ENCODE measurements around the gene MAMDC4.
A peak's percentile ranks its signal among the peaks of the same experiment; 100 is the strongest.

GRCh38 chr9:136847826-136848392 is 4.2 kb upstream of the MAMDC4 start:
- TF ChIP-seq, protein P1, sequence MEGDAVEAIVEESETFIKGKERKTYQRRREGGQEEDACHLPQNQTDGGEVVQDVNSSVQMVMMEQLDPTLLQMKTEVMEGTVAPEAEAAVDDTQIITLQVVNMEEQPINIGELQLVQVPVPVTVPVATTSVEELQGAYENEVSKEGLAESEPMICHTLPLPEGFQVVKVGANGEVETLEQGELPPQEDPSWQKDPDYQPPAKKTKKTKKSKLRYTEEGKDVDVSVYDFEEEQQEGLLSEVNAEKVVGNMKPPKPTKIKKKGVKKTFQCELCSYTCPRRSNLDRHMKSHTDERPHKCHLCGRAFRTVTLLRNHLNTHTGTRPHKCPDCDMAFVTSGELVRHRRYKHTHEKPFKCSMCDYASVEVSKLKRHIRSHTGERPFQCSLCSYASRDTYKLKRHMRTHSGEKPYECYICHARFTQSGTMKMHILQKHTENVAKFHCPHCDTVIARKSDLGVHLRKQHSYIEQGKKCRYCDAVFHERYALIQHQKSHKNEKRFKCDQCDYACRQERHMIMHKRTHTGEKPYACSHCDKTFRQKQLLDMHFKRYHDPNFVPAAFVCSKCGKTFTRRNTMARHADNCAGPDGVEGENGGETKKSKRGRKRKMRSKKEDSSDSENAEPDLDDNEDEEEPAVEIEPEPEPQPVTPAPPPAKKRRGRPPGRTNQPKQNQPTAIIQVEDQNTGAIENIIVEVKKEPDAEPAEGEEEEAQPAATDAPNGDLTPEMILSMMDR (conservative IDR thresholded peaks at IDR 0.05): no peak
- TF ChIP-seq ZFX (IDR thresholded peaks at IDR 0.05): peak; percentile 66
